Colonic mucosa (tissue), 4 donors: Measurements from ENCODE around the gene KRT7. TPM values are rescaled to one million over a fixed set of nuclear protein-coding genes. Genes with fewer than 3 reads are reported as not detected.

ENCODE experiments used
- DNase-seq: peaks from one replicate; pipeline ENCODE4 v3.0.0-alpha.2; 2020
- H3K27ac ChIP-seq: fragments of 200-600 bp; one replicate; pipeline ENCODE4 v1.8.0; 2021
- H3K27me3 ChIP-seq: fragments of 200-600 bp; one replicate; pipeline ENCODE4 v1.8.0; 2021
- H3K36me3 ChIP-seq: fragments of 200-600 bp; one replicate; pipeline ENCODE4 v1.8.0; 2021
- H3K4me1 ChIP-seq: fragments of 200-600 bp; one replicate; pipeline ENCODE4 v1.8.0; 2021; ENCODE audit warnings: mild to moderate bottlenecking
- H3K4me3 ChIP-seq: fragments of 200-600 bp; one replicate; pipeline ENCODE4 v1.8.0; 2021
- H3K9ac ChIP-seq, 2 donors: one replicate each; pipeline ENCODE4 v1.7.0; 2013; ENCODE audit warnings: control low read depth in 2 of 2, low read depth in 2 of 2, low read length in 2 of 2
- H3K9me3 ChIP-seq: fragments of 200-600 bp; one replicate; pipeline ENCODE4 v1.8.0; 2021
- CTCF ChIP-seq: fragments of 200-600 bp; IDR thresholded peaks from one replicate; pipeline ENCODE4 v1.8.0; 2022; ENCODE audit warnings: antibody characterized with exemption, mild to moderate bottlenecking
- intact Hi-C: fragments of 100-400 bp; cut with DNase I; formaldehyde crosslinking; loops from one replicate; pipeline ENCODE4 v1.14.1; 2022
- total RNA-seq, 2 donors: library from RNA; stranded (reverse); fragmentation: NEBNext Ultra II Directional in 1 of 2; extraction: Animal tissue kit (Norgen Biotek cat#: 25700) in 1 of 2; gene quantifications; one replicate each; pipeline ENCODE4 v1.2.1, GENCODE V29; 2021
- donor health status: healthy.
- donor health status: DM: no; HTN: no; CAD: no.
- donor health status: DM: no; HTN: no; CAD: no.

The KRT7 gene
- total RNA-seq, 2 donors from 2014 or later, result 2.1 to 4.0 TPM

GRCh38 chr12:52190860-52191729 lies 41.9 kb upstream of the KRT7 start:
- H3K36me3 ChIP-seq, result no peaks in the 10 kb centered on the region
- H3K27me3 ChIP-seq, result no peaks in the 10 kb centered on the region
- DNase-seq, result no peak
- H3K4me1 ChIP-seq, result peaks cover 4% of the 10 kb centered on the region
- TF ChIP-seq CTCF, result no peak
- H3K4me3 ChIP-seq, result no peak overlapping the region
- no peak overlapping the region for H3K27ac ChIP-seq
- no peak overlapping the region for H3K9ac ChIP-seq
- H3K9me3 ChIP-seq, result no peaks in the 10 kb centered on the region
- intact Hi-C loops, result no loop called here

GRCh38 chr12:52191841-52192791 lies 40.9 kb upstream of the KRT7 start, which contains the start of gene KRT80:
Gene KRT80 (minus strand): TSS chr12:52192014. CDS start chr12:52191902, 112 bp downstream.
- H3K36me3 ChIP-seq, result no peaks in the 10 kb centered on the region
- H3K9ac ChIP-seq, result no peak within 1 kb of the TSS
- no peak for TF ChIP-seq CTCF
- H3K27ac ChIP-seq, result no peak within 1 kb of the TSS
- intact Hi-C loops, result no loop called here
- H3K9me3 ChIP-seq, result no peaks in the 10 kb centered on the region
- DNase-seq, result peak; percentile 88
- H3K4me3 ChIP-seq, result no peak within 1 kb of the TSS
- H3K4me1 ChIP-seq, result peaks cover 4% of the 10 kb centered on the region
- H3K27me3 ChIP-seq, result no peaks in the 10 kb centered on the region

- no peak overlapping the region for H3K4me3 ChIP-seq
- no peaks in the 10 kb centered on the region for H3K36me3 ChIP-seq
- H3K27me3 ChIP-seq, result no peaks in the 10 kb centered on the region
- no peak overlapping the region for H3K27ac ChIP-seq
- DNase-seq, result no peak
- no peak overlapping the region for H3K9ac ChIP-seq
- intact Hi-C loops, result no loop called here
- TF ChIP-seq CTCF, result no peak
- no peaks in the 10 kb centered on the region for H3K9me3 ChIP-seq
- peaks cover 4% of the 10 kb centered on the region for H3K4me1 ChIP-seq
Measured at GRCh38 chr12:52193532-52193931, 39.5 kb upstream of the KRT7 start.

GRCh38 chr12:52193991-52194390 lies 39.1 kb upstream of the KRT7 start:
- Histone ChIP-seq H3K36me3 (no peaks in the 10 kb centered on the region), H3K9me3 (no peaks in the 10 kb centered on the region), H3K4me1 (peaks cover 4% of the 10 kb centered on the region), H3K27me3 (no peaks in the 10 kb centered on the region), H3K9ac (no peak overlapping the region), H3K4me3 (no peak overlapping the region), H3K27ac (no peak overlapping the region)
- DNase-seq, result no peak
- intact Hi-C loops, result no loop called here
- no peak for TF ChIP-seq CTCF

GRCh38 chr12:52195065-52195730 lies 37.8 kb upstream of the KRT7 start:
- DNase-seq, result no peak
- Histone ChIP-seq H3K9me3 (no peaks in the 10 kb centered on the region), H3K4me3 (no peak overlapping the region), H3K27ac (no peak overlapping the region), H3K36me3 (no peaks in the 10 kb centered on the region), H3K27me3 (no peaks in the 10 kb centered on the region), H3K4me1 (peaks cover 4% of the 10 kb centered on the region), H3K9ac (no peak overlapping the region)
- no peak for TF ChIP-seq CTCF
- intact Hi-C loops, result no loop called here
